OCI-LY3 (cell line): ENCODE measurements around the gene G6PC3.

Source experiments
- CTCF ChIP-seq: fragments of 200-600, 300-600 bp; sonication (generic); IDR thresholded peaks from 2 replicates; pipeline ENCODE4 v1.5.1; 2014; ENCODE audit warnings: antibody characterized with exemption, low read length, low read depth
- EZH2phosphoT487 ChIP-seq: fragments of 200-600 bp; shearing (Covaris generic); IDR thresholded peaks from 2 replicates; pipeline ENCODE4 v1.6.1; 2018; ENCODE audit warnings: antibody characterized with exemption, mixed run types, low read depth

DNA sequence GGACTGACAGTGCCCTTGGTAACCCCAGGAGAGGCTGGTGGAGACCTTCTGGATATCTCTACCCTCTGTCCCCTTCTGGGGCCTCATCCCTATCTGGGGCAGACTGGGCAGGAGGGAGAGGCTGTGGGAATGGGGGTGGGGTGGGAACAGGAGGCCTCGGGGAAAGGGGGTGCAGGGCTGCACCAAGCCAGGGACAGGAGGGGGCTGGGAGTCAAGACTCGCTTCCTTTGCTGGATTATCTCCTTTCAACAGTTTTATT, 24.8 kb downstream of the G6PC3 start:
- no peak for TF ChIP-seq CTCF
- TF ChIP-seq EZH2phosphoT487, result no peak
